ENCODE measurements around the gene FMNL2. TPM values are rescaled to one million over a fixed set of nuclear protein-coding genes. Genes with fewer than 3 reads are reported as not detected.

The FMNL2 gene
- total RNA-seq, 3 donors from 2014 or later = 11.5 to 25.4 (median 12.0) TPM

GRCh38 chr2:152454960-152455359 is 120.0 kb downstream of the FMNL2 start:
- Histone ChIP-seq H3K36me3 (ENCODE audit: low read depth) (no peaks in the 10 kb centered on the region), H3K4me1 (ENCODE audit: low read depth) (no peaks in the 10 kb centered on the region), H3K9me3 (no peaks in the 10 kb centered on the region), H3K4me3 (no peak overlapping the region)
- TF ChIP-seq, protein P1, sequence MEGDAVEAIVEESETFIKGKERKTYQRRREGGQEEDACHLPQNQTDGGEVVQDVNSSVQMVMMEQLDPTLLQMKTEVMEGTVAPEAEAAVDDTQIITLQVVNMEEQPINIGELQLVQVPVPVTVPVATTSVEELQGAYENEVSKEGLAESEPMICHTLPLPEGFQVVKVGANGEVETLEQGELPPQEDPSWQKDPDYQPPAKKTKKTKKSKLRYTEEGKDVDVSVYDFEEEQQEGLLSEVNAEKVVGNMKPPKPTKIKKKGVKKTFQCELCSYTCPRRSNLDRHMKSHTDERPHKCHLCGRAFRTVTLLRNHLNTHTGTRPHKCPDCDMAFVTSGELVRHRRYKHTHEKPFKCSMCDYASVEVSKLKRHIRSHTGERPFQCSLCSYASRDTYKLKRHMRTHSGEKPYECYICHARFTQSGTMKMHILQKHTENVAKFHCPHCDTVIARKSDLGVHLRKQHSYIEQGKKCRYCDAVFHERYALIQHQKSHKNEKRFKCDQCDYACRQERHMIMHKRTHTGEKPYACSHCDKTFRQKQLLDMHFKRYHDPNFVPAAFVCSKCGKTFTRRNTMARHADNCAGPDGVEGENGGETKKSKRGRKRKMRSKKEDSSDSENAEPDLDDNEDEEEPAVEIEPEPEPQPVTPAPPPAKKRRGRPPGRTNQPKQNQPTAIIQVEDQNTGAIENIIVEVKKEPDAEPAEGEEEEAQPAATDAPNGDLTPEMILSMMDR (IDR thresholded peaks at IDR 0.05) = no peak
- DNase-seq (no peak), ATAC-seq (no peak)
- intact Hi-C loops (cut with DNase I, micrococcal nuclease) = no loop called here

DNA sequence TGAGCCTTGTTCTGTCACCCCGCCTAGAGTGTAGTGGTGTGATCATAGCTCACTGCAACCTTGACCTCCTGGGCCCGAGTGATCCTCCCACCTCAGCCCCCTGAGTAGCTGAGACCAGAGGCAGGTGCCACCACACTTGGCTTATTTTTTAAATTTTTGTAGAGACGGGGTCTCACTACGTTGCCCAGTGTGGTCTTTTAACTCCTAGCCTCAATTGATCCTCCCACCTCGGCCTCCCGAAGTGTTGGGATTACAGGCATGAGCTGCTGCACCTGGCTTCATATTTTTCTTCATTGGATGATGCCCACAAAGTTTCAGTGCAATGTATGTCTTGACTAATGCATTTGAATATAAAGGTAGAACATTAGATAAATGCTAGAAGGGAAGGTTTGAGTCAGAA is 120.8 kb downstream of the FMNL2 start:
- no peak for DNase-seq
- Histone ChIP-seq H3K36me3 (ENCODE audit: low read depth) (no peaks in the 10 kb centered on the region), H3K4me3 (no peak overlapping the region), H3K4me1 (ENCODE audit: low read depth) (no peaks in the 10 kb centered on the region), H3K9me3 (no peaks in the 10 kb centered on the region)
- TF ChIP-seq, protein P1 (IDR thresholded peaks at IDR 0.05) = no peak
- intact Hi-C loops (cut with DNase I, micrococcal nuclease) = no loop called here
- no peak for ATAC-seq

DNA sequence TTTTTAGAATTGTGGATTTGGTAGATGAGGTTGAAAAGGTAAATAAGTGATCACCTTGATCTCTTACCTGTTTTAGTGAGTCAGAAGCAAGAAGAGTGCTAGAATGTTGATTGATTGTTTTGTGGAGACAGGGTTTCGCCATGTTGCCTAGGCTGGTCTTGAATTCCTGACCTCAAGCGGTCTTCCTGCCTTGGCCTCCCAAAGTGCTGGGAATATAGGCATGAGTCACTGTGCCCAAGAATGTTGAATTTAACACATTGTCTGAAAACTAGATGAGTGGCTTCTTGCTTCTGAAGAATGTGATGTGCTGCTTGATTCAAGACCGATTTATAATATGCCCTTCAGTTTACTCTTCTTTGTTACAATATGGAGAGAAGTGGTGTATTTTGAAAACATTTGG is 121.3 kb downstream of the FMNL2 start:
- Histone ChIP-seq H3K4me3 (no peak overlapping the region), H3K9me3 (no peaks in the 10 kb centered on the region), H3K36me3 (ENCODE audit: low read depth) (no peaks in the 10 kb centered on the region), H3K4me1 (ENCODE audit: low read depth) (no peaks in the 10 kb centered on the region)
- DNase-seq = no peak
- TF ChIP-seq, protein P1 (IDR thresholded peaks at IDR 0.05) = no peak
- intact Hi-C loops (cut with DNase I, micrococcal nuclease) = no loop called here
- ATAC-seq = no peak

- no peaks in the 10 kb centered on the region for H3K4me1 ChIP-seq (ENCODE audit: low read depth)
- no peaks in the 10 kb centered on the region for H3K36me3 ChIP-seq (ENCODE audit: low read depth)
- H3K4me3 ChIP-seq = no peak overlapping the region
- DNase-seq (no peak), ATAC-seq (no peak)
- TF ChIP-seq, protein P1 (IDR thresholded peaks at IDR 0.05) = no peak
- intact Hi-C loops (cut with DNase I, micrococcal nuclease) = no loop called here
- no peaks in the 10 kb centered on the region for H3K9me3 ChIP-seq
Measured at GRCh38 chr2:152458441-152458940, 123.5 kb downstream of the FMNL2 start.

GRCh38 chr2:152459091-152459490 is 124.1 kb downstream of the FMNL2 start:
- TF ChIP-seq, protein P1 (IDR thresholded peaks at IDR 0.05) = no peak
- Histone ChIP-seq H3K4me1 (ENCODE audit: low read depth) (no peaks in the 10 kb centered on the region), H3K4me3 (no peak overlapping the region), H3K9me3 (no peaks in the 10 kb centered on the region), H3K36me3 (ENCODE audit: low read depth) (no peaks in the 10 kb centered on the region)
- DNase-seq (no peak), ATAC-seq (no peak)
- intact Hi-C loops (cut with DNase I, micrococcal nuclease) = no loop called here

DNA sequence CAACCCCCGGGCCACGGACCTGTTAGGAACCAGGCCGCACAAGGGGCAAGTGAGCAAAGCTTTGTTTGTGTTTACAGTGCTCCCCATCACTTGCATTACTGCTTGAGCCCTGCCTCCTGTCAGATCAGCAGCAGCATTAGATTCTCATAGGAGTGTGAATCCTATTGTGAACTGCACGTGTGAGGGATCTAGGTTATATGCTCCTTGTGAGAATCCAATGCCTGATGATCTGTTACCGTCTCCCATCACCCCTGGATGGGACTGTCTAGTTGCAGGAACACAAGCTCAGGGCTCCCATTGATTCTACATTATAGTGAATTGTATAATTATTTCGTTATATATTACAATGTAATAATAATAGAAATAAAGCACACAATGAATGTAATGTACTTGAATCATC is 125.6 kb downstream of the FMNL2 start:
- no peak for DNase-seq
- TF ChIP-seq, protein P1 (IDR thresholded peaks at IDR 0.05) = no peak
- no peaks in the 10 kb centered on the region for H3K36me3 ChIP-seq (ENCODE audit: low read depth)
- intact Hi-C loops (cut with DNase I, micrococcal nuclease) = no loop called here
- H3K4me1 ChIP-seq (ENCODE audit: low read depth) = no peaks in the 10 kb centered on the region
- no peak for ATAC-seq
- no peaks in the 10 kb centered on the region for H3K9me3 ChIP-seq
- no peak overlapping the region for H3K4me3 ChIP-seq
